ENCODE results near the gene SAMD4A. TPM values are rescaled to one million over a fixed set of nuclear protein-coding genes. Genes with fewer than 3 reads are reported as not detected.

The SAMD4A gene
- total and polyA plus RNA-seq, 2 donors (not counting 1 experiment from before 2014, with no cell fraction given): 9.3 to 39.8 TPM

DNA sequence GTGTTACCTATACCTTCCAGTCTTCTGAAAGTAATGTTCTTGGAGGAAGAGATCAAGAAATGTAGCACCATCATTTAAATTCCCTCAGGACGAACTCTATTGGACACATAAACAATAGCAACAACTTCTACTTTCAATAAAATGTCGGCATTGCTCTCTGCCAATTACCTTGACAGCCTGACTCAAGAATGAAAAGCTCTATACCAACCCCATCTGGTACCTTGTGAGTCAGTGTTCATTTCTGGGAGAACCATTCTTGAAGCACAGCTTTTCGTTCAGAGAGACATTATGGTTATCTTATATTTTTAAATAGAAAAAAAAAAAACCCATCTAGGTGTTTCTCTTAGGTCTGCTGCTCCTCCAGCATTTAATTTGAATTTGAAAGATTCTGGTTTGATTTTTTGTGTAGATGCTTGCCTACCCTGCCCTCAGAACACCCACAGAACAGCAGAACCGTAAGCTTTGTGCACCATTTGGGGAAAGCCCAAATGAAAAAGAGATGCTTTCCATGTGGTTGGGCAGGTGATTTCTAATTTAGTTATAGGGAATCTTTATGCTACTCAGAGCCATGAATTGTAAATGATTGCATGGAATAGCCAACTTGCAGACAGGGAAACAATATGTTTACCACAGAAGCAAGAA, 156.0 kb downstream of the SAMD4A start:
- Histone ChIP-seq H3K27me3 (ENCODE audit: control insufficient read depth, insufficient read depth, low read length) (no peaks in the 10 kb centered on the region), H3K9me3 (ENCODE audit: control insufficient read depth, insufficient read depth, low read depth, low read length) (no peaks in the 10 kb centered on the region), H4K20me1 (ENCODE audit: control insufficient read depth, extremely low read depth, insufficient read depth, low read length) (no peaks in the 10 kb centered on the region), H3K79me2 (ENCODE audit: control insufficient read depth, insufficient read depth, low read length) (peaks cover 62% of the 10 kb centered on the region), H3K4me2 (ENCODE audit: extremely low read depth, insufficient read depth, low read length) (no peak overlapping the region), H3K36me3 (ENCODE audit: control insufficient read depth, insufficient read depth, low read length) (no peaks in the 10 kb centered on the region), H3K4me1 (ENCODE audit: control insufficient read depth, extremely low read depth, insufficient read depth, low read length) (peaks cover 10% of the 10 kb centered on the region), H2AFZ (ENCODE audit: low read length) (no peak overlapping the region), H3K9ac (ENCODE audit: insufficient read depth, low read length) (no peak overlapping the region), H3K4me3 (replicated peaks in 1 of 4; ENCODE audit: control extremely low read depth in 1 of 4, insufficient read depth in 1 of 4, low read depth in 3 of 4, low read length in 4 of 4) (no peak overlapping the region), H3K27ac (ENCODE audit: insufficient read depth, low read length) (no peak overlapping the region)
- DNase-seq (ENCODE audit: low read depth in 2 of 2): peak in 1 of 2 donors; percentile 50
- TF ChIP-seq, protein P1, sequence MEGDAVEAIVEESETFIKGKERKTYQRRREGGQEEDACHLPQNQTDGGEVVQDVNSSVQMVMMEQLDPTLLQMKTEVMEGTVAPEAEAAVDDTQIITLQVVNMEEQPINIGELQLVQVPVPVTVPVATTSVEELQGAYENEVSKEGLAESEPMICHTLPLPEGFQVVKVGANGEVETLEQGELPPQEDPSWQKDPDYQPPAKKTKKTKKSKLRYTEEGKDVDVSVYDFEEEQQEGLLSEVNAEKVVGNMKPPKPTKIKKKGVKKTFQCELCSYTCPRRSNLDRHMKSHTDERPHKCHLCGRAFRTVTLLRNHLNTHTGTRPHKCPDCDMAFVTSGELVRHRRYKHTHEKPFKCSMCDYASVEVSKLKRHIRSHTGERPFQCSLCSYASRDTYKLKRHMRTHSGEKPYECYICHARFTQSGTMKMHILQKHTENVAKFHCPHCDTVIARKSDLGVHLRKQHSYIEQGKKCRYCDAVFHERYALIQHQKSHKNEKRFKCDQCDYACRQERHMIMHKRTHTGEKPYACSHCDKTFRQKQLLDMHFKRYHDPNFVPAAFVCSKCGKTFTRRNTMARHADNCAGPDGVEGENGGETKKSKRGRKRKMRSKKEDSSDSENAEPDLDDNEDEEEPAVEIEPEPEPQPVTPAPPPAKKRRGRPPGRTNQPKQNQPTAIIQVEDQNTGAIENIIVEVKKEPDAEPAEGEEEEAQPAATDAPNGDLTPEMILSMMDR (conservative IDR thresholded peaks at IDR 0.05 in 1 of 2, IDR thresholded peaks at IDR 0.05 in 1 of 2; ENCODE audit: low read depth in 1 of 2, low read length in 2 of 2): peak in 1 of 2 donors; percentile 40
- TF ChIP-seq EZH2 (IDR thresholded peaks at IDR 0.05; ENCODE audit: low read length, missing control alignments): no peak

DNA sequence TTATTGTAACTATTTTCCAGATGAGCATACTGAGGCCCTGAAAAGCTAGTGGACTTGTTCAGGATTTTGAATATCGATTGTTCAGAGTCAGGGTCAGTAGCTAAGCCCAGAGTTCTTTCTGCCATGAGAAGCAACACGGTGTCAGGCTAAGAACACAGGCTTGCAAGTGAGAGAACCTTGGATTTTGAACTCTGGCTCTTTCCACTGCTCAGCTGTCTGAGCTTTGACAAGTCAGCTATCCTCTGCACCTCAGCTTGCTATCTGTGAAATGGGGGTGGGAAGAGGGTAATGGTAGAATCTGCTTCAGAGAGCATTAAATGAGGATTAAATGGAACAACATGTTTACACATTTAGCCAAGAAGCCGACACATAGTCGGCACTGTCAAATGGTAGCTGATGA, 157.2 kb downstream of the SAMD4A start:
- Histone ChIP-seq H3K9ac (ENCODE audit: insufficient read depth, low read length) (no peak overlapping the region), H3K36me3 (ENCODE audit: control insufficient read depth, insufficient read depth, low read length) (no peaks in the 10 kb centered on the region), H4K20me1 (ENCODE audit: control insufficient read depth, extremely low read depth, insufficient read depth, low read length) (no peaks in the 10 kb centered on the region), H3K27ac (ENCODE audit: insufficient read depth, low read length) (no peak overlapping the region), H2AFZ (ENCODE audit: low read length) (no peak overlapping the region), H3K79me2 (ENCODE audit: control insufficient read depth, insufficient read depth, low read length) (peaks cover 63% of the 10 kb centered on the region), H3K4me1 (ENCODE audit: control insufficient read depth, extremely low read depth, insufficient read depth, low read length) (peaks cover 8% of the 10 kb centered on the region), H3K4me3 (replicated peaks in 1 of 4; ENCODE audit: control extremely low read depth in 1 of 4, insufficient read depth in 1 of 4, low read depth in 3 of 4, low read length in 4 of 4) (no peak overlapping the region), H3K27me3 (ENCODE audit: control insufficient read depth, insufficient read depth, low read length) (no peaks in the 10 kb centered on the region), H3K9me3 (ENCODE audit: control insufficient read depth, insufficient read depth, low read depth, low read length) (no peaks in the 10 kb centered on the region), H3K4me2 (ENCODE audit: extremely low read depth, insufficient read depth, low read length) (no peak overlapping the region)
- TF ChIP-seq EZH2 (IDR thresholded peaks at IDR 0.05; ENCODE audit: low read length, missing control alignments): no peak
- TF ChIP-seq, protein P1 (conservative IDR thresholded peaks at IDR 0.05 in 1 of 2, IDR thresholded peaks at IDR 0.05 in 1 of 2; ENCODE audit: low read depth in 1 of 2, low read length in 2 of 2): no peak
- DNase-seq (ENCODE audit: low read depth in 2 of 2): no peak

DNA sequence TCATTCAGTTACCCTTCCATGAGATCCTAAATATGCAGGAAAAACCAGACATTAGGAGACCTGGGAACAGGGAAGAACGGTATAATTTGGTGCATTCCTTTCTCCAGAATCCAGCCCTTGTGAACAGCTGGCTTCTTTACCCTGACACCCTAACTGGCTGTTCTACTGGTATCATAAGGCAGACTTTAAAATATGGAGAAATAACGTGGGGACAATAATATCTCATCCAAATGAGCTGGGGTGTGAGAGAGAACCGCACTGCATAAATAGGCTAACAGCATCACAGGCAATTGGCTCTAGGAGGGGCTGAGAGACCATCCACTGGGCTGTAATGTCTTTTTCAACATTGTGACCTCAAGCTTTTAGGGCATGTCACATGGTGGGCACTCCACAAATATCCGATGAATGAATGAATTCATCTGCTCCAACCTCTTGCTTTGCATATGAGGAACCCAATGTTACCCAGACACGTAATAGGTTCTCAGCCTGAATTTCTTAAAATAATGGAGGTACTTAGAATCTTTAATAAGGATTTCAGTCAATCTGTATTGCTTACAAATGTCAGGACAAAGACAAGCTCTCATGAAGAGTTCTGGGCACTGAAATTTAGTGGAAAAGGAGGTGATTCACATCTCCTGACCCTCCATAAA, 157.9 kb downstream of the SAMD4A start:
- Histone ChIP-seq H3K4me3 (replicated peaks in 1 of 4; ENCODE audit: control extremely low read depth in 1 of 4, insufficient read depth in 1 of 4, low read depth in 3 of 4, low read length in 4 of 4) (no peak overlapping the region), H3K79me2 (ENCODE audit: control insufficient read depth, insufficient read depth, low read length) (peaks cover 58% of the 10 kb centered on the region), H3K27me3 (ENCODE audit: control insufficient read depth, insufficient read depth, low read length) (no peaks in the 10 kb centered on the region), H3K9me3 (ENCODE audit: control insufficient read depth, insufficient read depth, low read depth, low read length) (no peaks in the 10 kb centered on the region), H3K9ac (ENCODE audit: insufficient read depth, low read length) (no peak overlapping the region), H3K36me3 (ENCODE audit: control insufficient read depth, insufficient read depth, low read length) (no peaks in the 10 kb centered on the region), H3K4me1 (ENCODE audit: control insufficient read depth, extremely low read depth, insufficient read depth, low read length) (peaks cover 5% of the 10 kb centered on the region), H4K20me1 (ENCODE audit: control insufficient read depth, extremely low read depth, insufficient read depth, low read length) (no peaks in the 10 kb centered on the region), H2AFZ (ENCODE audit: low read length) (no peak overlapping the region), H3K27ac (ENCODE audit: insufficient read depth, low read length) (no peak overlapping the region), H3K4me2 (ENCODE audit: extremely low read depth, insufficient read depth, low read length) (no peak overlapping the region)
- TF ChIP-seq, protein P1 (conservative IDR thresholded peaks at IDR 0.05 in 1 of 2, IDR thresholded peaks at IDR 0.05 in 1 of 2; ENCODE audit: low read depth in 1 of 2, low read length in 2 of 2): no peak
- TF ChIP-seq EZH2 (IDR thresholded peaks at IDR 0.05; ENCODE audit: low read length, missing control alignments): no peak
- peak in 1 of 2 donors; percentile 30 for DNase-seq (ENCODE audit: low read depth in 2 of 2)

All from fibroblast of lung (primary cell).